ENCODE measurements around the gene MYO5B.

Gene MYO5B

GRCh38 chr18:49960376-49960775, 234.6 kb downstream of the MYO5B start:
- no peak for DNase-seq

DNA sequence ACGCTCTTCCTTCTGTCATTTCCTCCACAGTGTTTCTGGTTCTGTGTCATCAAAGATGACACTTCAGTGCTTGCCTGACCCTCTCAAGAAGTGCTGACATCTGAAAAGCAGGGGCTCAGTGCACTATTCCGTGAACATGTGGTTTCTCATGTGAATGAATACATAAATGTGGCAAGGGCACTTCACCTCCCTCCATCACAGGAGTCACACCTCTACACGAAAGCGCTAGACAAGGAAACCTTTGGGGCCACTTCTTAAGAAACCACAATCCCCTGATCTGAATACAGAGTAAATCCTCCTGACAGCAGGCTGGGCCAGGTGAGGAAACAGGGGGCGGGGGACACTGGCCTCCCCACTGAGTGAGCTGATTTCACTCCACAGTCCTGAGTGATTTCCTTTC, 235.8 kb downstream of the MYO5B start:
- no peak for DNase-seq

DNA sequence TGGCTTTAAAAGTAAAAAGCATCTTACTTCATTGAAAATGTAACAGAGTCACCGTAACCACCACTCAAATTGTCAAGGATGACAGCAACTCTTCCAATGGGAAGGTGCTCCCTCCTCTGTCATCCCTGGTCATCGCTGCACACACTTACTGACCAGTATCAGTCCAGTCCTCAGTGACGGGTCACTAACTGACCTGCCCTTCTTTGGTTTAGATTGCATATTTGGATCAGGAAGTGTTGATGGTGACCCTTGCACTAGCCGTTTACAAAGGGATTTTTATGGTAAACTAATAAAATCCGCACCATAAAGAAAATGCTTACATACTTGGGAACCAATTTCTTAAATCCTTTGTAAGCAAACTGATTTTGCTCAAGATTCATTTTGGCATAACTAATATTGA, 239.7 kb downstream of the MYO5B start:
- no peak for DNase-seq

DNA sequence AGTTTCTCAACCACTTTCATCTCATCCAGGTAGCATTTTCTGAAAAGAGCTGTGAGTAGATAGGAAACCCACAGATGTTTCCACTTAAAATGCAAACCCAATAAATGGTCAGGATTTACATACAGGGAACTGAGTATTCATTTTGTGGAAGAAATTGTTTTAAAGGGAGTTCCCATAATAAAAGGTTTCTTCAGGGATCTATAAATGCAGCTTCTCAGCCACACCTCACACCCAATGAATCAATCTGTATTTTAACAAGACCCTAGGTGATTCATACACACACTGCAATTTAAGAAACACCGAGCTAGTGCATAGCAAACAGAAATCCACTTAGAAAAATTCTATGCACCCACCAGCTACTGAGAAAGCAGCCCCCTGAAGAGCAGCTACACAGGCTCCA, 241.6 kb downstream of the MYO5B start:
- no peak for DNase-seq

DNA sequence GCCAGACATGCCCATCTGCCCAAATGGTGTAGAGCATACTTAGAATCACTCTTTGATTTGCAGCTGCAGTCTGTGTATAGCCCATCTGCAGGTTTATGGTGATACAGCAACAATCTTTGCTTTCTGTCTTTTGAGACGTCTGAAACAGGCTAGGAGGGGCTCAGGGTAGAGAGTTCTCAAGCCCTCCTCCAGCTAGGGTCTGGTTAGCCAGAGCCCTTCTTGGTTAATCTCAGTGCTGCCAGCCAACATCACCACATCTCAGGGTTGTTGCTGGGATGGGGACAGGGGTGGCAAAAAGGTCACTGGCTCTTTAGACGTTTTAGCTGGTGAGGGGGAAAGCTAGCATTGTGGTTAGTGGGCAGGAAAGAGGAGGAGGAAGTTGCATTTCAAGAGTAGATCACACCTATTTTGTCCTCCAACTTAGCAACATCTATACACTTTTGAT, 245.0 kb downstream of the MYO5B start:
- DNase-seq, result no peak

DNA sequence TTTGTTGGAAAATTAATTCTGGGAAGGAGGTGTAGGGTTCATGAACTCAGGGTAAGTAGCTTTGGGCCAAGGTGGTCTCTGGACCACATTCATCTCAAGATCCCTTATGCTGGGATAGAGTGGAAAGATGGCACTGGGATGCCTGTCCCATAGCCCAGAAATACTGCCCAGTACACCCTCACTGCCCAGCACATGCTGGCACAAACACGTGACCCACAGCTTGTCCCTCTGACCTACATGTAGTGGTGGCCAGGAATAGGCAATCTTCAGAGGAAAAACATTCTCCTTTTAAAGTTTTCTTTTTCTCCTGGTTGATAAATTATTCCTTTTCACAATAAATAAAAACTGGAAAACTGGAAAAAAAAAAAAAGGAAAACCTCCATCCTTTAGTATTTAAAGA, 246.0 kb downstream of the MYO5B start:
- DNase-seq, result no peak

DNA sequence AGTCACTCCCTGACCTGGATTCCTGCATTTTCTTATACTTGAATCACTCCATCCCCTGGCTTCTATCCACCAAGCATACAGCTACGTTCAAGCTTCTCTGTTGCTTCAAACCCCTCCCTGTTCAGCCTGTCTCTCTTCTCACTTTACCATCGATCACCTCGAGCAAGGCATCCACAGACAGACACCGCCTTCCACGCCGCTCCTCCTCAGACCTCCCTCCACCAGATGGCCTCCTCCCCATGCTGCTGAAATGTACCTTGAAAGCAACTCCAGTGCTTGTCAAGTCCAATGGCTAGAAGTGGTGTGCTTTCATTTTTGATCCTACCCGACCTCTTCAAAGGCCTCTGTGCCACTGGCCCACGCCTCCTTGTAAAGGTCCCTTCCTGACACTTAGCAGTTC, 250.3 kb downstream of the MYO5B start:
- peak; percentile 14 for DNase-seq

DNA sequence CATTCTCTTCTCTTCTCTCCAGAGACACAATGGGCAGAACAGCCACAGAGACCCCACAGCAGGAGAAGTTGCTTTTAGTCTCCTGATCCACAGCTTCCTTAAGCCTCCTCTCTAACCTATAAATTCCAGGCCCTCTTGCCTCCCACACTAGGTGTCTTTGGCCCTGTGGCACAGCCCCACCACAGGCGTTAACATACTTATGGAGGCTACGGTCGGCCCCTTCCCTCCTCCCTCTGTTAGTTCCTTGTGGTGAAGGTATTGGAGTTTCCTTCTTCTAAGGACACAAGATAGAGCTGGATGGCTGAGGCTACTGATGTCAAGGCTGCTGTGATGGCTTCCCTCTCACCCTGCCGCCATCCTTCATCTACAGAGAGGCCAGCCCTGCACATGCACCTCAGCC, 258.1 kb downstream of the MYO5B start:
- DNase-seq, result no peak

DNA sequence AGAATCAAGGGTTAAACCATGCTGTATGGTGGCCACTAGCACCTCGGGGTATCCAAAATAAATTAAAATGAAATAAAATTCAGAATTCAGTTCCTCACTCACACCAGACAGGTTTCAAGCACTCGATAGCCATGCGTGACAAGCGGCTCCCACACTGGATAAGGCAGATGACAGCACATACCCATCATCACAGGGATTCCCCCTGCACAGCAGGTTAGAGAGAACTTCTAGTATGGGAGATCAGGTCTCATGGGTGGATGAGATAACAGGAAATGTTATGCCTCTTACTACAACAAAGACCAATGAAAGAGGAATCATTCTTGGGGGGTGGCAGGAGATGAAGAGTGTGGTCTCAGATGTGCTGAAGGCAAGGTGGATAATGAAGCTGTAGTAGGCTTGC, 259.7 kb downstream of the MYO5B start:
- no peak for DNase-seq

DNA sequence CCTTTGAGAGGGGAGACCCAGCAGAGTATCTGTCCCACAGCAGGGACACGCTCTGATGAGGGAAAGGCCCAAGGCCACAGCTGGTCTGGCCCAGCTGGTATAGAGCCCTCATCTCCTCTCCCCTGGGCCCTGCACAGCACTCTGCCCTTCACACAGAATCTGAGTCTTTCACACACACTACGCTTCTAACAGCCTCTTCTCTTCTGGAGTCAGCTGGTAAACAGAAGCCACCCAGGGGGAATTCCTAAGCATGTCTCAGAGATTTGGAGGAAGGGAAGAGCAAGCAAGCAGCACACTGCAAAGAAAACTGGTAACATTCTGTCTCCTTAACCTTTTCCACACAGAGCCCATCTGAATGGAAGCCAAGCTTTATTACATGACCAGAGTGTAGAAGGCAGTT, 260.5 kb downstream of the MYO5B start:
- DNase-seq, result no peak

- peak; percentile 7 for DNase-seq
These were observed 261.3 kb downstream of the MYO5B start for GRCh38 chr18:49933530-49934128.

GRCh38 chr18:49931760-49932159, 263.2 kb downstream of the MYO5B start:
- DNase-seq, result no peak

GRCh38 chr18:49931179-49931578, 263.8 kb downstream of the MYO5B start:
- no peak for DNase-seq

DNA sequence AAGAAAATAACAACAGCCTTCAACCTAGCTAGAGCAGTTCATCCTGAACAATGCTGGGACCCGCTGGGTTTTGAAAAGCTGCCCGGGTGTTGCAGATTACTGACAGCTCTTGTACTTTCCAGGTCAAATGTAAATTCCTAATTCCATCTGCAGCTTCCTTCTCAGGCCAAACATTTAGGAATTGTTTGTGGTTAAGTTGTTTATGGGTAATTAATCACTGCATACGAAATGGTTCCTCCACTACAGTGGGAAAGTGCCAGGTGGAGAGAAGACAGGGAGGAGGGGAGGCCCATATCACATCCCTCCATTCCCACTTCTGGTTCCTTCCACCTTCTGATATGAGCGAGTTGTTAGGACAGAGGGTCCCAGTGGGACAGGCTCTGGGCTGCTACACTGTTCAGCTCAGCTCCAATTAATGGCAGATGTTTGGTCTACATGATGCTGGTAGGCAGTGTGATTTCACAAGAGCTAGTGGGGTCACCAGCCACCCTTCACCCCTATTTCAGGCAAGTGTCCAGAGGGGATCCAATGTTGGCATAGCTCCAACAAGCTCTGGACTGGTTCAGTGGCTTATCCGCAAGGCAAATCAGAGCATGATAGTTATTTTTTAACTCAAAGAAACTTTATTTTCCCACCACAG, 268.7 kb downstream of the MYO5B start:
- DNase-seq, result no peak

DNA sequence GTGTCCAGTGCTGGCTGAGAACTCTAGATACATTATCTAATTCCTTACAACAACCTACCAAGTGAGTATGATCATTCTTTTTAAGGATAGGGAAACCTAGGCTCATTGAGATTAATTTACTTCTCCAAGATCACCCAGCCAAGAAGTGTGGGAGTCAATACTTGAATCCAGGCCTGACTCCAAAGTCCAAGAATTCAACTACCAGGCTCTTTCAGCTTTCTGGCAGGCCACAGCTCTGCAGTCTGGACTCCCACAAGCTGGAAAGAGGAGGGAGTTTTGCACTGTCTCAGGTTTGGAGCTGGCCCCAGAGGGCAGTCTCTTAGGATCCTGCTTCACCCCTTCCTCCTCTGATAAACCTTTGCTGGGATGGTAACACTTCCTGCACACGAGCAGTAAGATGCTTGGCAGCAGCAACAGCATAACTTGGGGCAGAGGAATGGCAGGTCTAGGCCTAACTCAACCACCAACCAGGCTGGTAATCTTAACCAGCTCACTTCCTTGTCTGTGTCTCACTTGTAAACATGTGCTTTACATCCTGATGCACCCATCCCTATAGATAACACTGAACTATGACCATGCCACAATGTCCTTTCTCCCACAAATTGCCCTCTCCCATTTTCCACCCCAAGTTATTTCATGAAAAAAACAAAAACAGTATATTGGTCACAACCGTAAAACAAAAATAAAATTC, 270.5 kb downstream of the MYO5B start:
- DNase-seq, result no peak

- DNase-seq, result no peak
These were observed 272.7 kb downstream of the MYO5B start for GRCh38 chr18:49922228-49922627.

DNA sequence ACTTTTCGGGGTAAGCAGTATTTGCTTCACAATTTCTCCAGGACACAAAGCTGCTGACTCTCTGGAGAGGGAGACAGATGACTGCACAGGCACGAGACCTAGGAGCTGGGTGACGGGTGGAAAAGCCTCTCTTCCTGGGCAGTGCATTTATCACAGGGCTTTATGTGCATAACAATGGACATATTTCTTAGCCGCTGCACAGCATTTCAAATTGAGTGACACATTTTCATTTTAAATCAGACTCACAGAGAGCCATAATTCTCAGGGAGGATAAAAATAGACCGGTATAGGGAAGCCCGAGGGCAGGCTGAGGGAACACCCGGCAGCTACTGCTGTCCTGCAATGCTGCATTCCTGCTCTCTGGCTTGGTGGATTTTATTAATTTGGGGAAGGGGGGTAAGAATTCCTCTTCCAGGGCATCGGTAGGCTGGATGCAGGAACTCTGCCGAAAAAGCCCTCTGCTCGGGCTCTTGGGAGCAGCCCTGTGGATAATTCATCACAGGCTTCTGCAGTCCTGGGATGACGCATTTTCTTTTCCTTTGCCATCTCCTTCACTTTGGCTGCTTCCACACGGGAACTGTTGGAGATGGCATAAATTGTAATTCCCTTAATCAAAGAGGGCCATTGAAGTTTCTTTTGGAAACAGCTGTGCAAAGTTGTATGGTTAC, 273.5 kb downstream of the MYO5B start:
- peak; percentile 46 for DNase-seq

- peak; percentile 62 for DNase-seq
These were observed 274.2 kb downstream of the MYO5B start for GRCh38 chr18:49920731-49921130.

DNA sequence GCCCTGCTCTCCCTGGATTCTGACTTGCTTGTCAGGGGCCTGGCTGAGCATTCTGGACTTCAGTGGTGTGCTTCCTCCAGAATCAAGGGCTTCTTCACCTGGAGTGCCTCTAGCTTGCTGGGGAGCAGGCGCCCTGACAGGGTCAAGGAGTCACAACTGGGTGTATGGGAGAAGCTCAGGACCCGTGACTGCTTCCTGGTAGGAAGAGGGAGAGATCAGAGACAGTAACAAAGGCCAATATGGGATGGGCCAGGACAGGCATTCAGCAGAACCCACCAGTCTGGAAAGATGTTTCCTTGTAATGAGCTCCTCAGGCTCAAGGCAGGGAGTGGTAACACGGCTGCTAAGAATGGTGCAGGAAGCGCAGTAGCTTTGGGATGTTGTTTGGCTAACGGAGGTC, 277.2 kb downstream of the MYO5B start:
- no peak for DNase-seq

DNA sequence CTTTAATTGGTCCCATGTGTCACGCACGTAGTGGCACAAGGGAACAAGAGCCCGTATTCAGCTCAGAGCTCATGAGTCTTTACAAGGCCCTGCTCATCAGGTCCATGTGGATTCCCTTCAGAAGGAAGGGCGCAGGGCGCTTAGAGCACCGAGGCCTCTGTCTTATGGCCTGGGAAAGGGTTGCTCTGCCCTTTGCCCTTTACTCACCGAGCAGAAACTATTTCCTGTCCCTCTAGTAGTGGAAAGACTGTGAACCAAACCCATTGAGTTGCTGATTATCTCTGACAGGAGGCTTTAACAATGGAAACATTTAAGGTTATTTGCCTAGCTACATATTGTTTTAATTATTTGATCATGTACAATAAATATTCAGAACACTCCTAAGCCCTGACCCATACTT, 279.6 kb downstream of the MYO5B start:
- no peak for DNase-seq

DNA sequence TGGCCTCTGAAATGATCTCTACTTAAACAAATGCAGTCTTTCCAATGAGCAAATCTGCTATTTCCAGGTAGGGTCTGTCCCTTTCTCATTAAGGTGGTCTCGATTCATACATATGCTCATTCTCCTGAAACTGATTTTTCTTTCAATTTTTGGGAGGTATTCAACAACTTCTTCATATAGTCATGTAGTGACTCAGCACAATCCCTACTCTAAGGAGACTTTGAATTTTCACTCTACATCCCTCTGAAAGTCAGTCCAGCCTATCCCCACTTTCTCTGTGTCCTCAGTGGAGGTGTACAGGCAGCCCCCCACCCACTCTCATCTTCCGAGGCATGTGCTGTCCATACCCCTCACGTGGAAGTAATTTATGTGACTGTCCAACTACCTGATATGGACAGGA, 281.7 kb downstream of the MYO5B start:
- no peak for DNase-seq

DNA sequence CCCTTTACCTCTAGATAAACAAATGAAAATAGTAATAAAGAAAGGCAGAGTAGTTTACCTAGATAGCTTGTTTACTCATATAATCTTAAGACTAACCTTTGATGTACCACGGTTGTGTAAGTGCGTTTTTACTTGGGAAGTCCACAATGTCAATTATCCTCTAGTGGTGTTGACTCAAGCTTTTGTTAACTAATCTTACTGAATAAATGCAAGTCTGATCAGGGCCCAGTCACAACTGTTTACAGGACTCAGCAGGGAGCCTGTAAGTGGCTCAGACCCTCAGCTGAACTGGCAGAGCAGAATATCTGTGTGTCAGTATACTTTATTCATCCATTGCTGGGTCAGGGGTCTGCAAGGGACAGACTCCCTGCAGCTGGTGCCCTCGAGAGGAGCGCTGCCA, 283.5 kb downstream of the MYO5B start:
- DNase-seq, result no peak

- DNase-seq, result no peak
These were observed 284.0 kb downstream of the MYO5B start for GRCh38 chr18:49910986-49911385.

GRCh38 chr18:49910019-49910418, 284.9 kb downstream of the MYO5B start:
- DNase-seq, result no peak

Measured in fibroblast of upper back skin (primary cell).